Trophoblast cell (in vitro differentiated cells and primary cell): Measurements from ENCODE around the gene MGAT4C.

Experiments used
- DNase-seq, 2 donors: peaks; one replicate each; pipeline ENCODE4 v3.0.0-alpha.2; 2016
- H2AFZ ChIP-seq: 2 replicates; pipeline ENCODE4 v1.6.1; 2013; ENCODE audit warnings: low read length, moderate library complexity, mild to moderate bottlenecking; ENCODE audit not compliant: insufficient read depth, poor library complexity
- H2AK5ac ChIP-seq: 2 replicates; pipeline ENCODE4 v1.6.1; 2013; ENCODE audit warnings: mild to moderate bottlenecking, low read length
- H2BK120ac ChIP-seq: 2 replicates; pipeline ENCODE4 v1.6.1; 2013; ENCODE audit warnings: low read length, mild to moderate bottlenecking, moderate library complexity; ENCODE audit not compliant: insufficient read depth, poor library complexity
- H2BK12ac ChIP-seq: 2 replicates; pipeline ENCODE4 v1.6.1; 2013; ENCODE audit warnings: mild to moderate bottlenecking, low read length, moderate library complexity
- H2BK5ac ChIP-seq: 2 replicates; pipeline ENCODE4 v1.6.1; 2013; ENCODE audit warnings: low read length, low read depth, moderate library complexity, mild to moderate bottlenecking; ENCODE audit not compliant: poor library complexity
- H3K14ac ChIP-seq: 2 replicates; pipeline ENCODE4 v1.6.1; 2013; ENCODE audit warnings: mild to moderate bottlenecking, low read length
- H3K18ac ChIP-seq: 2 replicates; pipeline ENCODE4 v1.6.1; 2013; ENCODE audit warnings: mild to moderate bottlenecking, low read length
- H3K23ac ChIP-seq: 2 replicates; pipeline ENCODE4 v1.6.1; 2013; ENCODE audit warnings: low read length
- H3K27ac ChIP-seq: 2 replicates; pipeline ENCODE4 v1.5.1; 2013; ENCODE audit warnings: low read depth, mild to moderate bottlenecking, inconsistent platforms, low read length, moderate library complexity
- H3K27me3 ChIP-seq: 2 replicates; pipeline ENCODE4 v1.6.1; 2013; ENCODE audit warnings: inconsistent platforms, mild to moderate bottlenecking, low read length, moderate library complexity; ENCODE audit not compliant: insufficient read depth
- H3K36me3 ChIP-seq, 2 experiments: 1 replicate in 1 of 2; 2 replicates in 1 of 2; pipeline ENCODE4 v1.6.1; 2013; ENCODE audit warnings: low read length in 2 of 2, mild to moderate bottlenecking in 2 of 2, moderate library complexity in 1 of 2; ENCODE audit not compliant: insufficient read depth in 2 of 2, control insufficient read depth in 1 of 2
- H3K4ac ChIP-seq: 2 replicates; pipeline ENCODE4 v1.6.1; 2013; ENCODE audit warnings: low read depth, mild to moderate bottlenecking, low read length, moderate library complexity
- H3K4me1 ChIP-seq, 2 experiments: 1 replicate in 1 of 2; 2 replicates in 1 of 2; pipeline ENCODE4 v1.6.1; 2013; ENCODE audit warnings: low read length in 2 of 2, mild to moderate bottlenecking in 2 of 2, moderate library complexity in 1 of 2; ENCODE audit not compliant: insufficient read depth in 2 of 2, control insufficient read depth in 1 of 2
- H3K4me2 ChIP-seq: 2 replicates; pipeline ENCODE4 v1.6.1; 2013; ENCODE audit warnings: inconsistent platforms, mild to moderate bottlenecking, low read length, moderate library complexity
- H3K4me3 ChIP-seq: 2 replicates; pipeline ENCODE4 v1.5.1; 2013; ENCODE audit warnings: mild to moderate bottlenecking, low read depth, low read length, inconsistent platforms
- H3K79me1 ChIP-seq: one replicate; pipeline ENCODE4 v1.6.1; 2013; ENCODE audit warnings: low read length
- H3K79me2 ChIP-seq: 2 replicates; pipeline ENCODE4 v1.6.1; 2013; ENCODE audit warnings: low read length, mild to moderate bottlenecking; ENCODE audit not compliant: control insufficient read depth, insufficient read depth, poor library complexity
- H3K9ac ChIP-seq: 2 replicates; pipeline ENCODE4 v1.6.1; 2013; ENCODE audit warnings: mild to moderate bottlenecking, low read length
- H3K9me3 ChIP-seq: 2 replicates; pipeline ENCODE4 v1.6.1; 2013; ENCODE audit warnings: low read depth, mild to moderate bottlenecking, control low read depth, inconsistent platforms, low read length; ENCODE audit not compliant: insufficient read depth
- H4K12ac ChIP-seq: 2 replicates; pipeline ENCODE4 v1.6.1; 2013; ENCODE audit warnings: low read depth, mild to moderate bottlenecking, low read length, moderate library complexity
- H4K8ac ChIP-seq: 2 replicates; pipeline ENCODE4 v1.6.1; 2013; ENCODE audit warnings: low read depth, mild to moderate bottlenecking, low read length, moderate library complexity
- H4K91ac ChIP-seq: one replicate; pipeline ENCODE4 v1.6.1; 2013; ENCODE audit warnings: low read depth, mild to moderate bottlenecking, low read length, moderate library complexity
- WGBS: extraction: QIAGEN DNeasy Blood & Tissue Kit; methylation state at CpG from one replicate; pipeline ENCODE4 v1.1.7; 2013; ENCODE audit warnings: missing lambda C conversion rate; ENCODE audit not compliant: insufficient read length, insufficient coverage; ENCODE audit errors: extremely low coverage; 5-methylcytosine and 5-hydroxymethylcytosine counted together

MGAT4C gene

GRCh38 chr12:85946375-85946774, 309.8 kb downstream of the MGAT4C start:
- Histone ChIP-seq H3K4ac (no peak overlapping the region), H2AFZ (no peak overlapping the region)
- WGBS, result no CpG with 5 or more reads among the region's 5 CpGs

DNA sequence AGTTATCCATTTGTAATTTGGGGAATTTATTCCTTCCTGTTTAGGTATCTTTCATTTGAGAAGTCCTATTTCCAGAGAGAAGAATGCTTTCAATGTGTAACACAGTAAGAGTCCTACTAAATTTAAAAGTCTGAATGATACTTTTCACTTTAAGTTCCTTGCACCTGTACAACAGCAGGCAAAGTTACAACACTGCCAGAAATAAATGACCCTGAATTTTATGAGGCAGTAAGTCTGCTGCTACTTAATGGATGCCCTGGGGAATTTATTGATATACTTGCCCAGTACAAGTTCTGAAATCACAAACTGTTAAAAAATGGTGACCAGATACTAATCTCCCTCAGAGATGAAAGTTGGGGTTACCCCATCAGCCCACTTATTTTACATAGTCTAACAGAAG, 329.0 kb downstream of the MGAT4C start:
- H2AK5ac ChIP-seq, result no peak overlapping the region
- H3K27me3 ChIP-seq, result no peaks in the 10 kb centered on the region

More at GRCh38 chr12:85946375-85946774, 309.8 kb downstream of the MGAT4C start:
- no peak overlapping the region for H3K4me3 ChIP-seq
- no peak overlapping the region for H2BK5ac ChIP-seq
- H3K18ac ChIP-seq, result no peak overlapping the region
- H3K36me3 ChIP-seq, result no peaks in the 10 kb centered on the region
- no peak overlapping the region for H3K27ac ChIP-seq
- H3K79me1 ChIP-seq, result no peaks in the 10 kb centered on the region
- no peaks in the 10 kb centered on the region for H3K27me3 ChIP-seq
- H3K23ac ChIP-seq, result no peak overlapping the region
- no peaks in the 10 kb centered on the region for H3K79me2 ChIP-seq
- H2BK12ac ChIP-seq, result no peak overlapping the region
- H3K9ac ChIP-seq, result no peak overlapping the region
- DNase-seq, result no peak
- H2AK5ac ChIP-seq, result no peak overlapping the region
- no peak overlapping the region for H2BK120ac ChIP-seq
- no peak overlapping the region for H4K8ac ChIP-seq
- H3K14ac ChIP-seq, result no peak overlapping the region
- no peaks in the 10 kb centered on the region for H3K9me3 ChIP-seq
- H4K91ac ChIP-seq, result no peak overlapping the region
- H3K4me2 ChIP-seq, result no peak overlapping the region
- H3K4me1 ChIP-seq, result no peaks in the 10 kb centered on the region
- H4K12ac ChIP-seq, result no peak overlapping the region

GRCh38 chr12:85923767-85924331, 332.3 kb downstream of the MGAT4C start:
- no peak overlapping the region for H3K14ac ChIP-seq
- no peaks in the 10 kb centered on the region for H3K27me3 ChIP-seq
- no peak overlapping the region for H4K8ac ChIP-seq
- no peak overlapping the region for H2BK12ac ChIP-seq
- H2BK120ac ChIP-seq, result no peak overlapping the region
- H3K4me3 ChIP-seq, result no peak overlapping the region
- H3K9ac ChIP-seq, result no peak overlapping the region
- no peaks in the 10 kb centered on the region for H3K36me3 ChIP-seq
- H3K4ac ChIP-seq, result no peak overlapping the region
- H3K79me1 ChIP-seq, result no peaks in the 10 kb centered on the region
- no peak overlapping the region for H4K12ac ChIP-seq
- no peaks in the 10 kb centered on the region for H3K9me3 ChIP-seq
- no peak overlapping the region for H2AFZ ChIP-seq
- no peak overlapping the region for H3K18ac ChIP-seq
- no peak overlapping the region for H4K91ac ChIP-seq
- no peak overlapping the region for H3K23ac ChIP-seq
- H2AK5ac ChIP-seq, result no peak overlapping the region
- H3K4me2 ChIP-seq, result no peak overlapping the region
- H3K27ac ChIP-seq, result no peak overlapping the region
- 100% methylated on average over 1 of the region's 1 CpG for WGBS
- DNase-seq, result peak in 1 of 2 donors; percentile 41
- no peaks in the 10 kb centered on the region for H3K79me2 ChIP-seq
- no peak overlapping the region for H2BK5ac ChIP-seq
- no peaks in the 10 kb centered on the region for H3K4me1 ChIP-seq

More for the DNA sequence above, 329.0 kb downstream of the MGAT4C start:
- no peak overlapping the region for H3K18ac ChIP-seq
- no peak overlapping the region for H3K4ac ChIP-seq
- H3K4me3 ChIP-seq, result no peak overlapping the region
- H2AFZ ChIP-seq, result no peak overlapping the region
- H4K91ac ChIP-seq, result no peak overlapping the region
- H4K12ac ChIP-seq, result no peak overlapping the region
- no peaks in the 10 kb centered on the region for H3K4me1 ChIP-seq
- no peak overlapping the region for H2BK120ac ChIP-seq
- no peaks in the 10 kb centered on the region for H3K9me3 ChIP-seq
- H3K4me2 ChIP-seq, result no peak overlapping the region
- no peak overlapping the region for H3K14ac ChIP-seq
- H3K79me1 ChIP-seq, result no peaks in the 10 kb centered on the region
- no peak for DNase-seq
- H3K36me3 ChIP-seq, result no peaks in the 10 kb centered on the region
- no peak overlapping the region for H3K23ac ChIP-seq
- no peak overlapping the region for H3K9ac ChIP-seq
- H4K8ac ChIP-seq, result no peak overlapping the region
- H3K27ac ChIP-seq, result no peak overlapping the region
- H3K79me2 ChIP-seq, result no peaks in the 10 kb centered on the region
- H2BK5ac ChIP-seq, result no peak overlapping the region
- no peak overlapping the region for H2BK12ac ChIP-seq

- no peaks in the 10 kb centered on the region for H3K36me3 ChIP-seq
- H2AFZ ChIP-seq, result no peak overlapping the region
- H3K27ac ChIP-seq, result no peak overlapping the region
- no CpG with 5 or more reads among the region's 3 CpGs for WGBS
- no peaks in the 10 kb centered on the region for H3K9me3 ChIP-seq
- no peak overlapping the region for H3K9ac ChIP-seq
- no peak overlapping the region for H4K8ac ChIP-seq
- no peaks in the 10 kb centered on the region for H3K79me2 ChIP-seq
- H3K27me3 ChIP-seq, result no peaks in the 10 kb centered on the region
- H2AK5ac ChIP-seq, result no peak overlapping the region
- no peaks in the 10 kb centered on the region for H3K4me1 ChIP-seq
- no peak overlapping the region for H2BK120ac ChIP-seq
- H2BK5ac ChIP-seq, result no peak overlapping the region
- no peak overlapping the region for H3K4ac ChIP-seq
- no peak overlapping the region for H4K12ac ChIP-seq
- no peak overlapping the region for H3K4me2 ChIP-seq
- H4K91ac ChIP-seq, result no peak overlapping the region
- H2BK12ac ChIP-seq, result no peak overlapping the region
- no peaks in the 10 kb centered on the region for H3K79me1 ChIP-seq
- no peak overlapping the region for H3K23ac ChIP-seq
- no peak overlapping the region for H3K14ac ChIP-seq
- peak in 1 of 2 donors; percentile 74 for DNase-seq
- H3K18ac ChIP-seq, result no peak overlapping the region
- no peak overlapping the region for H3K4me3 ChIP-seq
Observed at GRCh38 chr12:85920324-85920947, 335.8 kb downstream of the MGAT4C start.
